Natural killer cell (primary cell): ENCODE results near the gene CYP8B1. TPM values are rescaled to one million over a fixed set of nuclear protein-coding genes. Genes with fewer than 3 reads are reported as not detected.
A peak's percentile ranks its signal among the peaks of the same experiment; 100 is the strongest.

Experiments used
- ATAC-seq, 3 donors: fragments of 150-1000 bp in 2 of 3; fragments of 200-7000 bp in 1 of 3; cut with Tn5 transposase; 1 replicate in 1 of 3; 2 replicates in 2 of 3; pipeline ENCODE4 v1.10.0; 2021; ENCODE audit warnings: mild to moderate bottlenecking in 2 of 3, moderate library complexity in 2 of 3
- DNase-seq, 2 donors: peaks; one replicate each; pipeline versions ENCODE4 v3.0.0 to v3.0.0-alpha.2; 2013 to 2021; ENCODE audit warnings: mixed read lengths in 1 of 2
- H3K27ac ChIP-seq: one replicate; pipeline ENCODE4 v1.5.1; 2013; ENCODE audit warnings: mild to moderate bottlenecking, low read length
- H3K27me3 ChIP-seq: one replicate; pipeline ENCODE4 v1.6.1; 2013; ENCODE audit warnings: low read length; ENCODE audit not compliant: control insufficient read depth, insufficient read depth
- H3K36me3 ChIP-seq: one replicate; pipeline ENCODE4 v1.6.1; 2013; ENCODE audit warnings: low read length; ENCODE audit not compliant: control insufficient read depth, insufficient read depth
- H3K4me1 ChIP-seq: one replicate; pipeline ENCODE4 v1.6.1; 2013; ENCODE audit warnings: low read length; ENCODE audit not compliant: control insufficient read depth, insufficient read depth
- H3K4me3 ChIP-seq: one replicate; pipeline ENCODE4 v1.5.1; 2013; ENCODE audit warnings: low read length
- H3K9me3 ChIP-seq: one replicate; pipeline ENCODE4 v1.6.1; 2013; ENCODE audit warnings: low read length; ENCODE audit not compliant: control insufficient read depth, insufficient read depth
- H3K27ac Mint-ChIP-seq, 2 donors: one replicate each; pipeline ENCODE4 v1.8.0; 2022; ENCODE audit warnings: mild to moderate bottlenecking in 2 of 2, mixed read lengths in 2 of 2, moderate library complexity in 1 of 2
- H3K27me3 Mint-ChIP-seq, 2 donors: one replicate each; pipeline ENCODE4 v1.8.0; 2022; ENCODE audit warnings: low read depth in 2 of 2, mixed read lengths in 2 of 2
- H3K36me3 Mint-ChIP-seq: one replicate; pipeline ENCODE4 v1.8.0; 2022; ENCODE audit warnings: mixed read lengths
- H3K4me1 Mint-ChIP-seq, 2 donors: one replicate each; pipeline ENCODE4 v1.8.0; 2022; ENCODE audit warnings: mixed read lengths in 2 of 2
- H3K4me3 Mint-ChIP-seq: one replicate; pipeline ENCODE4 v1.8.0; 2022; ENCODE audit warnings: mild to moderate bottlenecking, moderate library complexity, mixed read lengths
- H3K9me3 Mint-ChIP-seq, 2 donors: one replicate each; pipeline ENCODE4 v1.8.0; 2022; ENCODE audit warnings: mixed read lengths in 2 of 2
- CTCF ChIP-seq: fragments of 200-600 bp; IDR thresholded peaks from one replicate; pipeline ENCODE4 v1.8.0; 2022; ENCODE audit warnings: antibody characterized with exemption
- WGBS: methylation state at CpG from one replicate; pipeline ENCODE4 v1.1.7; 2013; ENCODE audit warnings: missing lambda C conversion rate; ENCODE audit not compliant: insufficient coverage; 5-methylcytosine and 5-hydroxymethylcytosine counted together
- intact Hi-C: fragments of 100-400 bp; cut with micrococcal nuclease; formaldehyde crosslinking; loops from one replicate; pipeline ENCODE4 v1.14.2; 2022
- total RNA-seq, 4 donors: library from RNA; stranded (reverse); fragments of 120-200 nt in 1 of 4; gene quantifications; one replicate each; pipeline versions ENCODE4 v1.2.3 to v1.2.4, GENCODE V29; 2013 to 2022

Gene CYP8B1
- total RNA-seq, 3 donors from 2014 or later (not counting 1 experiment from before 2014, with no cell fraction given) = not detected

GRCh38 chr3:42880183-42880582 is 4.5 kb upstream of the CYP8B1 start:
- H3K36me3 ChIP-seq = no peaks in the 10 kb centered on the region
- TF ChIP-seq CTCF = no peak
- Mint-ChIP-seq H3K4me1 (peaks cover 7 to 17% of the 10 kb centered on the region in 2 donors), H3K27ac (peak overlapping the region; percentile 7 to 89), H3K36me3 (no peaks in the 10 kb centered on the region), H3K27me3 (no peaks in the 10 kb centered on the region), H3K4me3 (peak overlapping the region; percentile 86), H3K9me3 (no peaks in the 10 kb centered on the region)
- DNase-seq (no peak), ATAC-seq (no peak)
- WGBS = 83% methylated on average over 9 of the region's 9 CpGs
- peak overlapping the region; percentile 40 for H3K4me3 ChIP-seq
- no peak overlapping the region for H3K27ac ChIP-seq
- intact Hi-C loops = no loop called here
- H3K4me1 ChIP-seq = peaks cover 14% of the 10 kb centered on the region
- H3K27me3 ChIP-seq = no peaks in the 10 kb centered on the region
- H3K9me3 ChIP-seq = no peaks in the 10 kb centered on the region

- no peak for DNase-seq
- ATAC-seq = no peak
Observed at GRCh38 chr3:42877881-42878280, 2.2 kb upstream of the CYP8B1 start.

GRCh38 chr3:42876940-42877720 is 1.5 kb upstream of the CYP8B1 start:
- no peaks in the 10 kb centered on the region for H3K9me3 Mint-ChIP-seq
- Histone ChIP-seq H3K4me3 (no peak overlapping the region), H3K27me3 (no peaks in the 10 kb centered on the region), H3K27ac (no peak overlapping the region), H3K4me1 (peaks cover 14% of the 10 kb centered on the region), H3K9me3 (no peaks in the 10 kb centered on the region), H3K36me3 (no peaks in the 10 kb centered on the region)
- H3K27me3 Mint-ChIP-seq = peaks cover 6 to 8% of the 10 kb centered on the region in 2 donors
- no peak overlapping the region for H3K27ac Mint-ChIP-seq
- H3K4me3 Mint-ChIP-seq = no peak overlapping the region
- intact Hi-C loops = no loop called here
- H3K4me1 Mint-ChIP-seq = peaks cover 12 to 22% of the 10 kb centered on the region in 2 donors
- WGBS = 87% methylated on average over 6 of the region's 7 CpGs
- no peaks in the 10 kb centered on the region for H3K36me3 Mint-ChIP-seq
- TF ChIP-seq CTCF = no peak
- DNase-seq = no peak
- no peak for ATAC-seq

More at GRCh38 chr3:42877881-42878280, 2.2 kb upstream of the CYP8B1 start:
- H3K4me1 ChIP-seq = peaks cover 14% of the 10 kb centered on the region
- TF ChIP-seq CTCF = no peak
- no peak overlapping the region for H3K27ac Mint-ChIP-seq
- no peak overlapping the region for H3K4me3 Mint-ChIP-seq
- H3K27ac ChIP-seq = no peak overlapping the region
- no peaks in the 10 kb centered on the region for H3K36me3 Mint-ChIP-seq
- WGBS = 100% methylated on average over 1 of the region's 2 CpGs
- no peaks in the 10 kb centered on the region for H3K36me3 ChIP-seq
- H3K9me3 ChIP-seq = no peaks in the 10 kb centered on the region
- H3K27me3 ChIP-seq = no peaks in the 10 kb centered on the region
- peaks cover 0 to 3% of the 10 kb centered on the region in 2 donors for H3K27me3 Mint-ChIP-seq
- intact Hi-C loops = no loop called here
- H3K4me3 ChIP-seq = no peak overlapping the region
- peaks cover 12 to 22% of the 10 kb centered on the region in 2 donors for H3K4me1 Mint-ChIP-seq
- H3K9me3 Mint-ChIP-seq = no peaks in the 10 kb centered on the region
